ENCODE measurements around the gene GPATCH2L. TPM values are rescaled to one million over a fixed set of nuclear protein-coding genes. Genes with fewer than 3 reads are reported as not detected.
A peak's percentile ranks its signal among the peaks of the same experiment; 100 is the strongest.

GPATCH2L gene
- total and polyA plus RNA-seq, 8 donors, result 38.9 to 50.5 (median 42.8) TPM

- peaks cover 9 to 79% of the 10 kb centered on the region in 2 donors for H3K36me3 ChIP-seq
- intact Hi-C loops (cut with DNase I), result no loop called here
Observed at GRCh38 chr14:76201162-76201561, 49.4 kb downstream of the GPATCH2L start.

GRCh38 chr14:76203086-76204001, 51.6 kb downstream of the GPATCH2L start:
- intact Hi-C loops (cut with DNase I), result no loop called here
- Histone ChIP-seq H3K9me3 (no peaks in the 10 kb centered on the region), H3K4me1 (no peaks in the 10 kb centered on the region), H3K27ac (no peak overlapping the region), H3K4me3 (no peak overlapping the region), H3K36me3 (peaks cover 6 to 57% of the 10 kb centered on the region in 2 donors), H3K27me3 (no peaks in the 10 kb centered on the region)
- TF ChIP-seq, protein P1, sequence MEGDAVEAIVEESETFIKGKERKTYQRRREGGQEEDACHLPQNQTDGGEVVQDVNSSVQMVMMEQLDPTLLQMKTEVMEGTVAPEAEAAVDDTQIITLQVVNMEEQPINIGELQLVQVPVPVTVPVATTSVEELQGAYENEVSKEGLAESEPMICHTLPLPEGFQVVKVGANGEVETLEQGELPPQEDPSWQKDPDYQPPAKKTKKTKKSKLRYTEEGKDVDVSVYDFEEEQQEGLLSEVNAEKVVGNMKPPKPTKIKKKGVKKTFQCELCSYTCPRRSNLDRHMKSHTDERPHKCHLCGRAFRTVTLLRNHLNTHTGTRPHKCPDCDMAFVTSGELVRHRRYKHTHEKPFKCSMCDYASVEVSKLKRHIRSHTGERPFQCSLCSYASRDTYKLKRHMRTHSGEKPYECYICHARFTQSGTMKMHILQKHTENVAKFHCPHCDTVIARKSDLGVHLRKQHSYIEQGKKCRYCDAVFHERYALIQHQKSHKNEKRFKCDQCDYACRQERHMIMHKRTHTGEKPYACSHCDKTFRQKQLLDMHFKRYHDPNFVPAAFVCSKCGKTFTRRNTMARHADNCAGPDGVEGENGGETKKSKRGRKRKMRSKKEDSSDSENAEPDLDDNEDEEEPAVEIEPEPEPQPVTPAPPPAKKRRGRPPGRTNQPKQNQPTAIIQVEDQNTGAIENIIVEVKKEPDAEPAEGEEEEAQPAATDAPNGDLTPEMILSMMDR (IDR thresholded peaks at IDR 0.05), result no peak
- DNase-seq (peak in 2 of 4 donors; percentile 55 to 69), ATAC-seq (peak; percentile 95)

More at GRCh38 chr14:76201162-76201561, 49.4 kb downstream of the GPATCH2L start:
- ATAC-seq (no peak), DNase-seq (no peak)
- Histone ChIP-seq H3K27ac (no peak overlapping the region), H3K9me3 (no peaks in the 10 kb centered on the region), H3K4me3 (no peak overlapping the region), H3K4me1 (no peaks in the 10 kb centered on the region), H3K27me3 (no peaks in the 10 kb centered on the region)
- TF ChIP-seq, protein P1 (IDR thresholded peaks at IDR 0.05), result no peak

- no peaks in the 10 kb centered on the region for H3K4me1 ChIP-seq
- H3K27me3 ChIP-seq, result no peaks in the 10 kb centered on the region
- H3K9me3 ChIP-seq, result no peaks in the 10 kb centered on the region
- H3K4me3 ChIP-seq, result no peak overlapping the region
- TF ChIP-seq, protein P1 (IDR thresholded peaks at IDR 0.05), result no peak
- DNase-seq (no peak), ATAC-seq (no peak)
- H3K27ac ChIP-seq, result no peak overlapping the region
- intact Hi-C loops (cut with DNase I), result no loop called here
- H3K36me3 ChIP-seq, result peaks cover 6 to 46% of the 10 kb centered on the region in 2 donors
Observed at GRCh38 chr14:76204461-76205230, 52.9 kb downstream of the GPATCH2L start.

DNA sequence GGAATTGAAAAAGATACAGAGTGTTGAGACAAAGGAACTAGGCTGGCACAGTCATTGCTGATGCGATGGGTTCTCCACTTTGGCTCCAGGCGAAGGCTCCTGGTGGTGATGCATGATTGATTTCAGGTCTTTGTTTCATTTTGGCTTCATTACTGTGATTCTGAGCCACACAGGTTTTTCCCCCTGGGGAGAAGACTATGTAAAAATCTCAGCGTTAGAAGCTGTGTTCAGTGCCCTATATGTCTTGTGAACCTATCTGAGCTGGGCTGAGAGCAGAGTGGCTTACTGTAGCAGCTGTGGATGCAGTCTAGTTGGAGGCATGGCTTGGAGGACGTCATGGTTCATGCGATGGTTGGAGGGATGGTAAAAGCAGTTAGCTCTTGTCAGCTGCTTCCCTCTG, 54.0 kb downstream of the GPATCH2L start:
- intact Hi-C loops (cut with DNase I), result no loop called here
- peaks cover 6 to 35% of the 10 kb centered on the region in 2 donors for H3K36me3 ChIP-seq
- no peak overlapping the region for H3K27ac ChIP-seq
- DNase-seq (no peak), ATAC-seq (no peak)
- H3K4me1 ChIP-seq, result no peaks in the 10 kb centered on the region
- H3K4me3 ChIP-seq, result no peak overlapping the region
- TF ChIP-seq, protein P1 (IDR thresholded peaks at IDR 0.05), result no peak
- H3K27me3 ChIP-seq, result no peaks in the 10 kb centered on the region
- H3K9me3 ChIP-seq, result no peaks in the 10 kb centered on the region

DNA sequence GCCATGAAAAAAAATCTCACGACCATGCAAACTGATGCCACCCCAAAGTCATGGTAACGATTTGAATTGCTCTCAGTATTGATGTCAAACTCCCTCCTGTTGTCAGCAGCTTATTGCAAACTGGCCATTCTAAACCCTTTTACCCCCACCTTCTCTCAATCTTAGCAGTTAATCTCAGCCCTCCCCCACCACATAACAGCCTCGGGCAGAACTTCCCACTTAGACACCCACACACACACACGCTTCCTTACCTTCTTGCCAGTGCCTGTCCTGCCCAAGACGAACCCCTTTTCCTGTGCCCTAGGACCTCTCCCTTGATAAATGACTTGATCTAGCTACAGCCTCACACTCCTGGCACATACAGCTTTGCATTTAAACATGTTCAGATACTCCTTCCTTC, 56.6 kb downstream of the GPATCH2L start:
- Histone ChIP-seq H3K27me3 (no peaks in the 10 kb centered on the region), H3K9me3 (no peaks in the 10 kb centered on the region), H3K36me3 (peaks cover 0 to 9% of the 10 kb centered on the region in 2 donors), H3K4me3 (no peak overlapping the region), H3K4me1 (no peaks in the 10 kb centered on the region), H3K27ac (no peak overlapping the region)
- ATAC-seq (no peak), DNase-seq (no peak)
- intact Hi-C loops (cut with DNase I), result no loop called here
- TF ChIP-seq, protein P1 (IDR thresholded peaks at IDR 0.05), result no peak
